GM12878 (cell line): ENCODE results near the gene TSC22D3. TPM values are rescaled to one million over a fixed set of nuclear protein-coding genes. Genes with fewer than 3 reads are reported as not detected.

ENCODE experiments used
- CBFB ChIP-seq: IDR thresholded peaks from 2 replicates; pipeline ENCODE4 v1.6.1; 2016; ENCODE audit warnings: antibody characterized with exemption, low read depth
- DPF2 ChIP-seq: fragments of 450-650 bp; IDR thresholded peaks from 2 replicates; pipeline ENCODE4 v1.6.1; 2017; ENCODE audit warnings: mild to moderate bottlenecking
- EED ChIP-seq: sonication (generic); IDR thresholded peaks from 2 replicates; pipeline ENCODE4 v1.6.1; 2016; ENCODE audit warnings: antibody characterized with exemption, low read depth
- GABPA ChIP-seq: IDR thresholded peaks from 2 replicates; pipeline ENCODE4 v1.6.1; 2014; ENCODE audit warnings: antibody characterized with exemption, low read depth, mild to moderate bottlenecking, inconsistent platforms
- HCFC1 ChIP-seq: fragments of 150-350 bp; IDR thresholded peaks from 2 replicates; pipeline ENCODE4 v1.6.1; 2014; ENCODE audit warnings: low read length
- IKZF1 ChIP-seq: fragments of 450-650 bp; conservative IDR thresholded peaks from 2 replicates; pipeline ENCODE4 v1.6.1; 2017; ENCODE audit warnings: antibody characterized with exemption, mild to moderate bottlenecking
- LARP7 ChIP-seq: fragments of 450-650 bp; IDR thresholded peaks from 2 replicates; pipeline ENCODE4 v1.6.1; 2017; ENCODE audit warnings: mild to moderate bottlenecking
- MEF2B ChIP-seq: fragments of 450-650 bp; IDR thresholded peaks from 2 replicates; pipeline ENCODE4 v1.6.1; 2018; ENCODE audit warnings: mild to moderate bottlenecking, moderate library complexity; ENCODE audit not compliant: partially characterized antibody, poor library complexity, severe bottlenecking
- RFX5 ChIP-seq: IDR thresholded peaks from 2 replicates; pipeline ENCODE4 v1.6.1; 2011; ENCODE audit warnings: low read depth, low read length, improper control_type of control experiment
- SMAD5 ChIP-seq: IDR thresholded peaks from 2 replicates; pipeline ENCODE4 v1.6.1; 2016; ENCODE audit warnings: antibody characterized with exemption, low read depth
- SPI1 ChIP-seq: IDR thresholded peaks from 2 replicates; pipeline ENCODE4 v1.6.1; 2011; ENCODE audit warnings: low read depth, mild to moderate bottlenecking, low read length, moderate library complexity, borderline replicate concordance; ENCODE audit not compliant: insufficient read depth
- SREBF1 ChIP-seq: IDR thresholded peaks from 2 replicates; pipeline ENCODE4 v1.6.1; 2012; ENCODE audit warnings: mild to moderate bottlenecking, low read length
- TAF1 ChIP-seq: IDR thresholded peaks from 2 replicates; pipeline ENCODE4 v1.6.1; 2011; ENCODE audit warnings: mild to moderate bottlenecking, low read depth, low read length, borderline replicate concordance
- TCF12 ChIP-seq: IDR thresholded peaks from 2 replicates; pipeline ENCODE4 v1.6.1; 2011; ENCODE audit warnings: low read depth, mild to moderate bottlenecking, low read length
- ZNF217 ChIP-seq: fragments of 450-650 bp; IDR thresholded peaks from 2 replicates; pipeline ENCODE4 v1.6.1; 2017; ENCODE audit warnings: antibody characterized with exemption, mild to moderate bottlenecking
- ZNF384 ChIP-seq: IDR thresholded peaks from 2 replicates; pipeline ENCODE4 v1.6.1; 2012; ENCODE audit warnings: low read depth, mild to moderate bottlenecking, low read length, improper control_type of control experiment, borderline replicate concordance
- ZNF622 ChIP-seq: fragments of 450-650 bp; IDR thresholded peaks from 2 replicates; pipeline ENCODE4 v1.6.1; 2017; ENCODE audit warnings: mild to moderate bottlenecking, inconsistent platforms
- polyA plus RNA-seq, 11 experiments: library from polyadenylated mRNA; depleted of rRNA in 4 of 11; unstranded in 6 of 11; stranded (reverse) in 5 of 11; fragments of >200 nt; fragmentation: Nextera tagmentation in 4 of 11; fragmentation: Illumina TruSeq in 1 of 11; extraction: Ambion mirVana in 4 of 11; extraction: Trizol in 1 of 11; gene quantifications; 1 replicate in 1 of 11; 2 replicates in 10 of 11; pipeline versions ENCODE4 v1.2.1 to v1.2.3, GENCODE V29; 2011 to 2016; ENCODE audit warnings: inconsistent platforms in 2 of 11, missing spikeins in 2 of 11, low read depth in 1 of 11
- total RNA-seq, 4 experiments: library from RNA; depleted of rRNA in 3 of 4; stranded (reverse); fragments of >200 nt in 3 of 4; fragmentation: Illumina TruSeq in 1 of 4; extraction: Trizol in 1 of 4; gene quantifications; 2 replicates each; pipeline versions ENCODE4 v1.2.1 to v1.2.3, GENCODE V29; 2013 to 2021
- TF ChIP-seq, protein P1 (sequence below): fragments of 450-650 bp; IDR thresholded peaks from 2 replicates; pipeline ENCODE4 v1.6.1; 2014; ENCODE audit warnings: mild to moderate bottlenecking
- TF ChIP-seq, protein P2 (sequence below): fragments of 450-650 bp; IDR thresholded peaks from 2 replicates; pipeline ENCODE4 v1.6.1; 2017; ENCODE audit warnings: low read depth, mild to moderate bottlenecking, moderate library complexity
- TF ChIP-seq, protein P3 (sequence below): fragments of 450-650 bp; IDR thresholded peaks from 2 replicates; pipeline ENCODE4 v1.6.1; 2018; ENCODE audit warnings: borderline replicate concordance, mild to moderate bottlenecking; ENCODE audit not compliant: partially characterized antibody
- TF ChIP-seq, protein P4 (sequence below): fragments of 450-650 bp; IDR thresholded peaks from 2 replicates; pipeline ENCODE4 v1.6.1; 2017; ENCODE audit warnings: antibody characterized with exemption, mild to moderate bottlenecking, moderate library complexity
- TF ChIP-seq, protein P5 (sequence below): IDR thresholded peaks from 2 replicates; pipeline ENCODE4 v1.6.1; 2011; ENCODE audit warnings: low read depth, mild to moderate bottlenecking, low read length, moderate library complexity, borderline replicate concordance; ENCODE audit errors: extremely low read depth

The TSC22D3 gene
- total and polyA plus RNA-seq, 10 of the 15 experiments (the other 5 are each of a cell fraction or from before 2014, with no cell fraction given): 4.6 to 122 (median 16.1) TPM

DNA sequence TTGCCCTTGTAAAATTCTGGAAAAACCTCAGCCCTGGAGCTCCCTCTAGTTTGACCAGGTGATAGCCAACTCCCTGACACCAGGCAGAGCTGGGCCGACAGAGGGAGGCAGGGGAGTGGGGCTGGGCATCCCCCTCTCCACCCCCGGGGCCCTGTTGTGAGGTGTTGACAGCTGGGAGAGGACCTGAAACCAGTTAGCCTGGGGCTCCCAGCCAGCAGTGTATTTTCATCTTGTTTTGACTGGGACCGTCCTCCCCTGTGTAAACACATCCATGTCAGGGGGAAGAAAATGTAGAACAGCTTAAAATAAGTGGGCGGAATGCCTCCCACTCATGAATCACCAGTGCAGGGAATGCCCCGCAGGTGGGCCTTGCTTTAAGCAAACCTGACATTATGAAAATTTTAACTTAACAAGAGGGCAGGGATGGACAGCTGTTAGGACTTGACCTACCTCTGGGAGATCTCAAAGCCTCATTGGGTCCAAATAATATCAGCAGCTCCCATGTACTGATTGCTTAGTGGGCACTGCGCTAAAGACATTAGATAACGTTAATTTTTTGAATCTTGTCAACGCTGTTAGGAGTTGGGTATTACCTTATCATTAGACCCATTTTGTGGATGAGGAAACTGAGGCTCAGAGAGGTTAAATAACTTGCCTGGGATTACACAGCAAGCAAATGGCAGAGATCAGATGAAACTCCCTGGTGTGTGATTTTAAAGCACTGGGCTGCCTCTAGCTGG lies 45.9 kb downstream of the TSC22D3 start (continued):
- TF ChIP-seq, protein P1, sequence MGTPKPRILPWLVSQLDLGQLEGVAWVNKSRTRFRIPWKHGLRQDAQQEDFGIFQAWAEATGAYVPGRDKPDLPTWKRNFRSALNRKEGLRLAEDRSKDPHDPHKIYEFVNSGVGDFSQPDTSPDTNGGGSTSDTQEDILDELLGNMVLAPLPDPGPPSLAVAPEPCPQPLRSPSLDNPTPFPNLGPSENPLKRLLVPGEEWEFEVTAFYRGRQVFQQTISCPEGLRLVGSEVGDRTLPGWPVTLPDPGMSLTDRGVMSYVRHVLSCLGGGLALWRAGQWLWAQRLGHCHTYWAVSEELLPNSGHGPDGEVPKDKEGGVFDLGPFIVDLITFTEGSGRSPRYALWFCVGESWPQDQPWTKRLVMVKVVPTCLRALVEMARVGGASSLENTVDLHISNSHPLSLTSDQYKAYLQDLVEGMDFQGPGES: no peak
- peak; percentile 88 for TF ChIP-seq IKZF1
- TF ChIP-seq ZNF384: no peak
- TF ChIP-seq, protein P2, sequence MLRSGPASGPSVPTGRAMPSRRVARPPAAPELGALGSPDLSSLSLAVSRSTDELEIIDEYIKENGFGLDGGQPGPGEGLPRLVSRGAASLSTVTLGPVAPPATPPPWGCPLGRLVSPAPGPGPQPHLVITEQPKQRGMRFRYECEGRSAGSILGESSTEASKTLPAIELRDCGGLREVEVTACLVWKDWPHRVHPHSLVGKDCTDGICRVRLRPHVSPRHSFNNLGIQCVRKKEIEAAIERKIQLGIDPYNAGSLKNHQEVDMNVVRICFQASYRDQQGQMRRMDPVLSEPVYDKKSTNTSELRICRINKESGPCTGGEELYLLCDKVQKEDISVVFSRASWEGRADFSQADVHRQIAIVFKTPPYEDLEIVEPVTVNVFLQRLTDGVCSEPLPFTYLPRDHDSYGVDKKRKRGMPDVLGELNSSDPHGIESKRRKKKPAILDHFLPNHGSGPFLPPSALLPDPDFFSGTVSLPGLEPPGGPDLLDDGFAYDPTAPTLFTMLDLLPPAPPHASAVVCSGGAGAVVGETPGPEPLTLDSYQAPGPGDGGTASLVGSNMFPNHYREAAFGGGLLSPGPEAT: peak; percentile 81; the same call in 1 of the 2 replicates
- TF ChIP-seq SPI1: peak; percentile 37; the same call in 1 of the 2 replicates
- no peak for TF ChIP-seq RFX5
- TF ChIP-seq, protein P3, sequence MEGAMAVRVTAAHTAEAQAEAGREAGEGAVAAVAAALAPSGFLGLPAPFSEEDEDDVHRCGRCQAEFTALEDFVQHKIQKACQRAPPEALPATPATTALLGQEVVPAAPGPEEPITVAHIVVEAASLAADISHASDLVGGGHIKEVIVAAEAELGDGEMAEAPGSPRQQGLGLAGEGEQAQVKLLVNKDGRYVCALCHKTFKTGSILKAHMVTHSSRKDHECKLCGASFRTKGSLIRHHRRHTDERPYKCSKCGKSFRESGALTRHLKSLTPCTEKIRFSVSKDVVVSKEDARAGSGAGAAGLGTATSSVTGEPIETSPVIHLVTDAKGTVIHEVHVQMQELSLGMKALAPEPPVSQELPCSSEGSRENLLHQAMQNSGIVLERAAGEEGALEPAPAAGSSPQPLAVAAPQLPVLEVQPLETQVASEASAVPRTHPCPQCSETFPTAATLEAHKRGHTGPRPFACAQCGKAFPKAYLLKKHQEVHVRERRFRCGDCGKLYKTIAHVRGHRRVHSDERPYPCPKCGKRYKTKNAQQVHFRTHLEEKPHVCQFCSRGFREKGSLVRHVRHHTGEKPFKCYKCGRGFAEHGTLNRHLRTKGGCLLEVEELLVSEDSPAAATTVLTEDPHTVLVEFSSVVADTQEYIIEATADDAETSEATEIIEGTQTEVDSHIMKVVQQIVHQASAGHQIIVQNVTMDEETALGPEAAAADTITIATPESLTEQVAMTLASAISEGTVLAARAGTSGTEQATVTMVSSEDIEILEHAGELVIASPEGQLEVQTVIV: no peak
- no peak for TF ChIP-seq SMAD5
- TF ChIP-seq EED: no peak
- no peak for TF ChIP-seq GABPA
- TF ChIP-seq TCF12: peak; percentile 25; the same call in 1 of the 2 replicates
- no peak for TF ChIP-seq SREBF1
- TF ChIP-seq, protein P4, sequence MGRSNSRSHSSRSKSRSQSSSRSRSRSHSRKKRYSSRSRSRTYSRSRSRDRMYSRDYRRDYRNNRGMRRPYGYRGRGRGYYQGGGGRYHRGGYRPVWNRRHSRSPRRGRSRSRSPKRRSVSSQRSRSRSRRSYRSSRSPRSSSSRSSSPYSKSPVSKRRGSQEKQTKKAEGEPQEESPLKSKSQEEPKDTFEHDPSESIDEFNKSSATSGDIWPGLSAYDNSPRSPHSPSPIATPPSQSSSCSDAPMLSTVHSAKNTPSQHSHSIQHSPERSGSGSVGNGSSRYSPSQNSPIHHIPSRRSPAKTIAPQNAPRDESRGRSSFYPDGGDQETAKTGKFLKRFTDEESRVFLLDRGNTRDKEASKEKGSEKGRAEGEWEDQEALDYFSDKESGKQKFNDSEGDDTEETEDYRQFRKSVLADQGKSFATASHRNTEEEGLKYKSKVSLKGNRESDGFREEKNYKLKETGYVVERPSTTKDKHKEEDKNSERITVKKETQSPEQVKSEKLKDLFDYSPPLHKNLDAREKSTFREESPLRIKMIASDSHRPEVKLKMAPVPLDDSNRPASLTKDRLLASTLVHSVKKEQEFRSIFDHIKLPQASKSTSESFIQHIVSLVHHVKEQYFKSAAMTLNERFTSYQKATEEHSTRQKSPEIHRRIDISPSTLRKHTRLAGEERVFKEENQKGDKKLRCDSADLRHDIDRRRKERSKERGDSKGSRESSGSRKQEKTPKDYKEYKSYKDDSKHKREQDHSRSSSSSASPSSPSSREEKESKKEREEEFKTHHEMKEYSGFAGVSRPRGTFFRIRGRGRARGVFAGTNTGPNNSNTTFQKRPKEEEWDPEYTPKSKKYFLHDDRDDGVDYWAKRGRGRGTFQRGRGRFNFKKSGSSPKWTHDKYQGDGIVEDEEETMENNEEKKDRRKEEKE: no peak
- TF ChIP-seq MEF2B: peak; percentile 83
- peak; percentile 32; the same call in 1 of the 2 replicates for TF ChIP-seq ZNF217
- TF ChIP-seq, protein P5, sequence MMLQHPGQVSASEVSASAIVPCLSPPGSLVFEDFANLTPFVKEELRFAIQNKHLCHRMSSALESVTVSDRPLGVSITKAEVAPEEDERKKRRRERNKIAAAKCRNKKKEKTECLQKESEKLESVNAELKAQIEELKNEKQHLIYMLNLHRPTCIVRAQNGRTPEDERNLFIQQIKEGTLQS: no peak
- TF ChIP-seq TAF1: no peak
- TF ChIP-seq LARP7: no peak
- TF ChIP-seq ZNF622: no peak
- no peak for TF ChIP-seq CBFB
- no peak for TF ChIP-seq HCFC1
- peak; percentile 82 for TF ChIP-seq DPF2
